IMR-90 (cell line): ENCODE data around the gene ZSCAN12. TPM values are rescaled to one million over a fixed set of nuclear protein-coding genes. Genes with fewer than 3 reads are reported as not detected.

Experiments used
- ATAC-seq: fragments of 200-7000 bp; cut with Tn5 transposase; 2 replicates; pipeline ENCODE4 v1.9.1; 2020; ENCODE audit warnings: low read depth, mild to moderate bottlenecking, moderate library complexity
- BruUV-seq: library from RNA; stranded (reverse); fragments of 400-500 nt; replicated peaks from 2 replicates; lab custom pipeline; 2021; lab: Mats Ljungman, UMichigan
- CTCF ChIA-PET: fragments of 300-600 bp; formaldehyde crosslinking; extraction: SDS; loops from one replicate; lab custom pipeline; 2021; ENCODE audit warnings: antibody characterized with exemption; lab: Yijun Ruan, JAX
- POLR2A ChIA-PET: fragments of 300-600 bp; sonication (Branson Sonifier 250); formaldehyde crosslinking; loops from one replicate; lab custom pipeline; 2022; ENCODE audit warnings: antibody characterized with exemption; ENCODE audit not compliant: unreplicated experiment; lab: Charles Lee
- DNase-seq: peaks from one replicate; pipeline ENCODE4 v3.0.0; 2013
- H2AFZ ChIP-seq: replicated peaks from 2 replicates; pipeline ENCODE3; 2013; ENCODE audit warnings: low read length, mild to moderate bottlenecking; ENCODE audit not compliant: poor library complexity
- H2AK5ac ChIP-seq: 2 replicates; pipeline ENCODE4 v1.6.1; 2013; ENCODE audit warnings: low read depth, low read length, inconsistent platforms
- H2AK9ac ChIP-seq: replicated peaks from 2 replicates; pipeline ENCODE3; 2013; ENCODE audit warnings: mild to moderate bottlenecking, low read depth, low read length, moderate library complexity; ENCODE audit not compliant: poor library complexity
- H2BK120ac ChIP-seq: 2 replicates; pipeline ENCODE4 v1.6.1; 2013; ENCODE audit warnings: low read depth, low read length, inconsistent platforms
- H2BK15ac ChIP-seq: 3 replicates; pipeline ENCODE4 v1.6.1; 2013; ENCODE audit warnings: low read depth, low read length, inconsistent platforms
- H2BK20ac ChIP-seq: 2 replicates; pipeline ENCODE4 v1.6.1; 2013; ENCODE audit warnings: low read depth, mild to moderate bottlenecking, inconsistent platforms, low read length, moderate library complexity
- H2BK5ac ChIP-seq: 2 replicates; pipeline ENCODE4 v1.6.1; 2013; ENCODE audit warnings: mild to moderate bottlenecking, low read depth, low read length, inconsistent platforms; ENCODE audit not compliant: poor library complexity, severe bottlenecking
- H3K14ac ChIP-seq: replicated peaks from 2 replicates; pipeline ENCODE4 v1.6.1; 2013; ENCODE audit warnings: low read depth, low read length, inconsistent platforms
- H3K18ac ChIP-seq: 2 replicates; pipeline ENCODE4 v1.6.1; 2013; ENCODE audit warnings: low read depth, low read length, control low read depth
- H3K23ac ChIP-seq: 2 replicates; pipeline ENCODE4 v1.6.1; 2013; ENCODE audit warnings: low read depth, low read length, inconsistent platforms
- H3K27ac ChIP-seq: 2 replicates; pipeline ENCODE4 v1.5.1; 2013; ENCODE audit warnings: mild to moderate bottlenecking, control low read depth, low read length; ENCODE audit not compliant: insufficient read depth
- H3K27me3 ChIP-seq: 2 replicates; pipeline ENCODE4 v1.6.1; 2013; ENCODE audit warnings: low read length; ENCODE audit not compliant: control insufficient read depth, insufficient read depth
- H3K36me3 ChIP-seq: 2 replicates; pipeline ENCODE4 v1.6.1; 2013; ENCODE audit warnings: low read length, mixed read lengths; ENCODE audit not compliant: control insufficient read depth, insufficient read depth
- H3K4ac ChIP-seq: 2 replicates; pipeline ENCODE4 v1.6.1; 2013; ENCODE audit warnings: low read depth, low read length, inconsistent platforms
- H3K4me1 ChIP-seq: 2 replicates; pipeline ENCODE4 v1.6.1; 2013; ENCODE audit warnings: low read length, mixed read lengths; ENCODE audit not compliant: control insufficient read depth, insufficient read depth
- H3K4me2 ChIP-seq: 2 replicates; pipeline ENCODE4 v1.6.1; 2013; ENCODE audit warnings: low read depth, mild to moderate bottlenecking, control low read depth, low read length, moderate library complexity
- H3K4me3 ChIP-seq: 2 replicates; pipeline ENCODE4 v1.5.1; 2013; ENCODE audit warnings: low read depth, mild to moderate bottlenecking, control low read depth, low read length, moderate library complexity; ENCODE audit not compliant: insufficient read depth
- H3K56ac ChIP-seq: 2 replicates; pipeline ENCODE4 v1.6.1; 2013; ENCODE audit warnings: low read length, inconsistent platforms; ENCODE audit not compliant: insufficient read depth; ENCODE audit errors: extremely low read depth
- H3K79me1 ChIP-seq, 2 experiments: 2 replicates each; pipeline ENCODE4 v1.6.1; 2013; ENCODE audit warnings: low read length in 2 of 2, inconsistent platforms in 1 of 2, low read depth in 1 of 2
- H3K9ac ChIP-seq: 2 replicates; pipeline ENCODE4 v1.6.1; 2013; ENCODE audit warnings: low read depth, low read length, control low read depth
- H3K9me1 ChIP-seq: 2 replicates; pipeline ENCODE4 v1.6.1; 2013; ENCODE audit warnings: low read length, inconsistent platforms; ENCODE audit not compliant: insufficient read depth
- H3K9me3 ChIP-seq: 2 replicates; pipeline ENCODE4 v1.6.1; 2013; ENCODE audit warnings: low read length; ENCODE audit not compliant: control insufficient read depth, insufficient read depth
- H4K20me1 ChIP-seq: 2 replicates; pipeline ENCODE4 v1.6.1; 2013; ENCODE audit warnings: low read length, inconsistent platforms; ENCODE audit not compliant: insufficient read depth
- H4K5ac ChIP-seq: 2 replicates; pipeline ENCODE4 v1.6.1; 2013; ENCODE audit warnings: mild to moderate bottlenecking, low read depth, low read length, control low read depth
- H4K8ac ChIP-seq, 2 experiments: 2 replicates each; pipeline ENCODE4 v1.6.1; 2013; ENCODE audit warnings: low read depth in 2 of 2, low read length in 2 of 2, control low read depth in 1 of 2, inconsistent platforms in 1 of 2
- H4K91ac ChIP-seq: 2 replicates; pipeline ENCODE4 v1.6.1; 2013; ENCODE audit warnings: low read depth, low read length, inconsistent platforms; ENCODE audit not compliant: insufficient read depth
- FOS ChIP-seq: fragments of 150-350 bp; IDR thresholded peaks from 2 replicates; pipeline ENCODE4 v1.6.1; 2016; ENCODE audit warnings: low read depth, low read length
- MAFK ChIP-seq: IDR thresholded peaks from 2 replicates; pipeline ENCODE4 v1.6.1; 2012; ENCODE audit warnings: low read depth, low read length, improper control_type of control experiment
- MAZ ChIP-seq: IDR thresholded peaks from 2 replicates; pipeline ENCODE4 v1.6.1; 2012; ENCODE audit warnings: low read depth, mild to moderate bottlenecking, low read length, improper control_type of control experiment, moderate library complexity, borderline replicate concordance
- POLR2A ChIP-seq: IDR thresholded peaks from 2 replicates; pipeline ENCODE4 v1.6.1; 2012; ENCODE audit warnings: mild to moderate bottlenecking, low read depth, low read length
- RCOR1 ChIP-seq: IDR thresholded peaks from 2 replicates; pipeline ENCODE4 v1.6.1; 2012; ENCODE audit warnings: mild to moderate bottlenecking, low read length, improper control_type of control experiment; ENCODE audit not compliant: insufficient replicate concordance
- USF2 ChIP-seq: fragments of 150-350 bp; IDR thresholded peaks from 2 replicates; pipeline ENCODE4 v1.6.1; 2017; ENCODE audit warnings: mild to moderate bottlenecking, antibody characterized with exemption, low read length, low read depth
- WGBS, 2 experiments: methylation state at CpG; one replicate each; pipeline versions ENCODE4 v1.1.5 to v1.1.7; 2013; ENCODE audit warnings: missing lambda C conversion rate in 2 of 2; ENCODE audit not compliant: insufficient read length in 1 of 2; ENCODE audit errors: extremely low coverage in 2 of 2; 5-methylcytosine and 5-hydroxymethylcytosine counted together
- dilution Hi-C: fragments of 300-500 bp; cut with HindIII; formaldehyde crosslinking; loops from one replicate; pipeline ENCODE4 v1.14.3; 2018; ENCODE audit warnings: low sequenced_read_pairs; ENCODE audit not compliant: unreplicated experiment
- in situ Hi-C: fragments of 300-500 bp; cut with MboI; formaldehyde crosslinking; loops from 3 replicates; pipeline ENCODE4 v1.14.3; 2019; ENCODE audit warnings: low sequenced_read_pairs, inconsistent platforms, mixed read lengths
- intact Hi-C: fragments of 100-400 bp; cut with micrococcal nuclease; formaldehyde crosslinking; loops from 2 replicates; pipeline ENCODE4 v1.10.0; 2022
- polyA plus RNA-seq, 3 experiments: library from polyadenylated mRNA; depleted of rRNA; stranded (reverse); fragments of >200 nt; gene quantifications; 2 replicates each; pipeline ENCODE4 v1.2.3, GENCODE V29; 2012; ENCODE audit warnings: low replicate concordance in 1 of 3
- total RNA-seq: library from RNA; depleted of rRNA; stranded (reverse); fragments of >200 nt; gene quantifications from 2 replicates; pipeline ENCODE4 v1.2.3, GENCODE V29; 2012

The ZSCAN12 gene
- total and polyA plus RNA-seq, 2 of the 4 experiments (the other 2 are of a cell fraction) = 2.0 to 6.5 TPM

- peak within 1 kb of the TSS; percentile 79 for H2AK5ac ChIP-seq
- H2BK5ac ChIP-seq = peak within 1 kb of the TSS; percentile 88
- H2AFZ ChIP-seq = peak within 1 kb of the TSS; percentile 96
- ATAC-seq (peak; percentile 96), DNase-seq (peak; percentile 99)
- peak within 1 kb of the TSS; percentile 64 for H3K18ac ChIP-seq
- 0% methylated on average over 5 of the region's 35 CpGs; no CpG with 5 or more reads in 1 of the 2 experiments for WGBS, 2 experiments
- peak within 1 kb of the TSS; percentile 31 for H2BK20ac ChIP-seq
- H3K4me2 ChIP-seq = peak within 1 kb of the TSS; percentile 97
- peak within 1 kb of the TSS; percentile 83 for H3K23ac ChIP-seq
- peak within 1 kb of the TSS; percentile 89 for H3K27ac ChIP-seq
- dilution Hi-C loops = no loop called here
- no peaks in the 10 kb centered on the region for H3K27me3 ChIP-seq
- peaks cover 2% of the 10 kb centered on the region; the same call in 1 of the 2 replicates for H3K4me1 ChIP-seq
- POLR2A ChIA-PET = interaction anchor here (0.6 to 1.0 kb wide), 4 partner anchors 20 to 1322 kb away, joined by 3 to 5 read pairs (median 4); no protein-coding TSS in a partner anchor
- H3K56ac ChIP-seq = peak within 1 kb of the TSS; percentile 93
- peak within 1 kb of the TSS; percentile 89 for H4K91ac ChIP-seq
- peaks cover 0 to 11% of the 10 kb centered on the region in 2 experiments; a peak in 2 of 4 replicates for H3K79me1 ChIP-seq
- peak within 1 kb of the TSS; percentile 88 for H2BK120ac ChIP-seq
- BruUV-seq = TSS peak; percentile 90
- peak; percentile 41; the same call in 1 of the 2 replicates for TF ChIP-seq MAFK
- TF ChIP-seq POLR2A = peak; percentile 99
- TF ChIP-seq FOS = peak; percentile 84
- no peak for TF ChIP-seq USF2
- TF ChIP-seq MAZ = 0 out of 2 replicates have a peak, but pooled peaks have one; percentile 31
- TF ChIP-seq RCOR1 = no peak
- CTCF ChIA-PET = interaction anchor here (0.9 kb wide), 2 partner anchors 18 to 19 kb away, joined by 3 to 4 read pairs; no protein-coding TSS in a partner anchor
- H3K9me1 ChIP-seq = no peaks in the 10 kb centered on the region
- peak within 1 kb of the TSS; percentile 26; the same call in 1 of the 3 replicates for H2BK15ac ChIP-seq
- peak within 1 kb of the TSS; percentile 63 for H3K4me3 ChIP-seq
- in situ Hi-C loops = no loop called here
- H3K36me3 ChIP-seq = no peaks in the 10 kb centered on the region
- H3K14ac ChIP-seq = peak within 1 kb of the TSS; percentile 96
- H4K8ac ChIP-seq = peak within 1 kb of the TSS; percentile 54 to 92
- no peaks in the 10 kb centered on the region for H3K9me3 ChIP-seq
- peak within 1 kb of the TSS; percentile 81 for H3K9ac ChIP-seq
- intact Hi-C loops = loop anchor here (1.0 to 5.0 kb wide), 3 partner anchors 14 to 253 kb away; partner anchors contain the start of genes ZKSCAN3, ZNF165 and ZSCAN26
- no peaks in the 10 kb centered on the region for H4K20me1 ChIP-seq
- peak within 1 kb of the TSS; percentile 91 for H3K4ac ChIP-seq
- peak within 1 kb of the TSS; percentile 90 for H2AK9ac ChIP-seq
- H4K5ac ChIP-seq = peak within 1 kb of the TSS; percentile 84
Observed at GRCh38 chr6:28335564-28336283, 63.8 kb downstream of the ZSCAN12 start, which contains the start of gene ZSCAN31. Gene ZSCAN31, minus strand, starts transcription at chr6:28336148. Its CDS starts 6,465 bp downstream, at chr6:28329683.
